Stimulated activated CD8-positive, alpha-beta memory T cell treated with anti-CD3 and anti-CD28 coated beads, Interleukin-2, amount 100 ng/mL, for 48 hours (primary cell): ENCODE measurements around the gene WARS2.

Experiments
- DNase-seq, 2 donors: peaks; one replicate each; pipeline ENCODE4 v3.0.0-alpha.2; 2020; ENCODE audit warnings: low read depth in 2 of 2

WARS2 gene

DNA sequence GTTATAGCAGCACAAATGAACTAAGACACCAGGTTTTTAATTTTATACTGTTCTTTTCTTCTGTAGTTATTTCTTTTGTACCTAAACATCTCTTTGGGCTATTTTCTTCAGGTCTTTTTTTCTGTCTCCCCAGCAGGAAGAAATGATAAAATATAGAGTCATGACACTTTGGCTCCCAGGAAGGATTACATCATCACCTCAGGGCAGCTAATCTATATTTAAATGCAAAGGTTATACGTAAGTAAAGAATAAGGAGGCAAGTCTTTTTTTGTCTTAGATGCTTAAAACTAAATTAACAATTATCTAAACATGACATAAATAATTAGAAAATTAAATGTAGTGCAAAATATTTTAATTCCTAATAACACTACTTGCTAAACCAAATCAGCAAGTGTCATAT, 57.0 kb downstream of the WARS2 start:
- no peak for DNase-seq

DNA sequence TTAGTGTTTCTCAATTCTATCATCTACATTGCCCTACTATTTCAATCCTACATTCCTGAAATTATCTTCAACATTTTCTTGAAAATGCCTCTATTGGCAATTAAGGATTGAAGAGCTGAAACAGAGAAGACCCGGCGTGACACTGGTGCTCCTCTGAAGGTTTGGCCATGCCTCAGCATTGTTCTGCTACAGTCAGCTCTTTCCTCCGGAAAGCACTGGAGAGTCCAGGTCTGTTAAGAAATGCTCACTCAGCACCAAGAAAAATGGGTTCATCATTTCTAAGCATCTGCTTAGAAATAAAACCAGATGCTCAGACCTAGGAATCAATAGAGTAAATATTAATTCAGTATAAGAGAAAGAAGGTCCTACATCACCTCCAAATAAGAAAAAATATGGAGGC, 58.8 kb downstream of the WARS2 start:
- no peak for DNase-seq

DNA sequence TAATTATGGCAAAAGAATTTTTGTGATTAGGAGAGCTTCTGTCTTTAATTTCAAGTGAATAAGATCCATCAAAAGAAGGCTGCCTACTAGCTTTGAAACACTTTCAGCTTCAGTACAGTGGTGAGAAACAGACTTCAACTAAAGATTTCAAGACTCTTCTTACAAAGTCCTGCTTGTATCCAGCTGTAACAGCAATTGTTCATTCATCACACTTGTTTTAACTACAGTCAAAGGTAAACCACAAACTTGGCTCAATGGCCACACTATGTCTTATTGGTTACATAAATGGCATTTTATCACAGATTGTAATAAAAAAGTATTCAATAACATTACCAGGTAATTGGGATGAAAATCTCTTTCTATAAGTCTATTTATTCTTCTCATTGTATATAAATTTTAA, 59.2 kb downstream of the WARS2 start:
- DNase-seq, result no peak

DNA sequence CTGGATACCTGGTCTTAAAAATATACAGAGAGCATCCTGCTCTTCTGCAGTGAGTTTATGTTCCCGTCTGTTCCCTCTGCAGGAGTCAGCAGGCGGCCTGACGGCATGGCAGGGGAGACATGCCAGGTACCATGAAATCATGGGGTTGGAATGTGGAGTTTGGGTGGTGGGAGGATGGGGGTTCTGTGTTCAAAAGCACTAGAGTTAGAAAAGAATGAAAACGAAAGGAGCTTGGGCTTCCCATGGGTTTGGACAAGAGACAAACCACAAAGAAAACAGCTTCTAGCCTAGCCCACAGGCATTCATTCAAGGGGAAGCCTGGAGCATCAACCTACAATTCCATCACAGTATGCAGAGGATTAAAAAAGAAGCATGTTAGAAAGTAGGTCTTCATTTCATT, 59.9 kb downstream of the WARS2 start:
- DNase-seq, result no peak

DNA sequence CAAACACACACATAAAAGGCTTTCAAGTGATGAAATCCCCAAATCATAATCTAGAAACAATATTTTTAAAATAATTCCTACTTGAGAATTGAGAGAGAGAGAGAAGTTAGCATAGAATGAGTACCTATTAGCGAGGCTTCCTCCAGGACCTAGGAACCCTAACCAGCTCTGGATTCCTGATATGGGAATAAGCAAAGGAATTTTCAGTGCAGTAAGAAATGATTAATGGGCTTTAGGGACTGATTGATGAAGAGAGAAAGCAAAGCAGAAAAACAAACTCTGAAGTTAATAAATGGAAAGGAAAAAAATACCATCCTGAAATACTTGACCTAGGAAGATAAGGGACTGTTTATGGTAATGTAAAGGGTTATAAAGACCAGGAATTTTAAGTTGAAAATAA, 60.6 kb downstream of the WARS2 start:
- no peak for DNase-seq

DNA sequence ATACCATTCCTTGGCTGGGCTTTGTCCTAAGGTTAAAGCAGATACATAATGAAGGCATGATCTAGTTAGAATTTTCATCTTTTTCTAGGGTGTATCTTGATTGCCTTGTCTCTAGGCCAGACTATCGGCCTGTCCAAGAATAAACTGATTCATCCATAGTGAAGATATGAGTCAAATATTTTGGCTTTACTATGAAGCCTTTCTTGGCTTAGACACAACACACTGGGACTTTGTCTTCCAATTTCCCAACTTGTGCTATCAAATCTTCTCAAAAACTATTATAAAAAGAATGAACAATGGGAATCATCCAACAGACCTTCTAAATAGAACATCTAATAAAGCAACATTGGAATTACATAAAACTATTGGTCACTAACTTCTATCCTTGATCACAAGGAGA, 64.8 kb downstream of the WARS2 start:
- no peak for DNase-seq

DNA sequence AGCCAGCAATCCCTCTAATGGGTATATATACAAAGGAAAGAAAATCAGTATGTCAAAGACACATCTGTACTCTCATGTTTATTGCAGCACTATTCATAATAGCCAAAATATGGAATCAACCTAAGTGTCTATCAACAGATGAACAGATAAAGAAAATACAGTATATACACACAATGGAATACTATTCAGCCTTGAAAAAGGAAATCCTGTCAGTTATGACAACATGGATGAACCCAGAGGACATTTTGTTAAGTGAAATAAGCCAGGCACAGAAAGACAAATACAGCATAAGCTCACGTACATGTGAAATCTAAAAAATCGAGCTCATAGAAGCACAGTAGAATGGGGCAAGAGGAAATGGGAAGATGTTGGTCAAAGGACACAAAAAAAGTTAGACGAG, 69.1 kb downstream of the WARS2 start:
- no peak for DNase-seq

DNA sequence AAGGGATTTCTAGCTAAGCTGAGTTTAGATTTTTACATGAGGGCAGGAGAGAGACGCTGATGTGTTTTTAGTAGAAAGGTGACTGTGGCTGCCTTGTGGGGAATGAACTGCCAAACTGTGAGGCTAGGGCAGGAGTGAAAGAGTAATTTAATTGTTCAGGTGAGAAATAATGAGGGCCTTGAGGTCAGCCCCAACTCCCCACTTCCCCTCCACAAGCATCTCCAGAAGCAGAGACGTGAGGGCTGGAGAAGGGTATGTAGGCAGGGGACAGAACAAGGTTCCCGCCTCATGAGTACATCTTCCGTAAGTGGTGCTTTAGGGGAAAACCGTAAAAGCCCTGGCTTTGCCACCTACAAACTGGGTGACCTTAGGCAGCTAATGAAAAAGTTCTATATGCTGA, 70.8 kb downstream of the WARS2 start:
- DNase-seq, result no peak

DNA sequence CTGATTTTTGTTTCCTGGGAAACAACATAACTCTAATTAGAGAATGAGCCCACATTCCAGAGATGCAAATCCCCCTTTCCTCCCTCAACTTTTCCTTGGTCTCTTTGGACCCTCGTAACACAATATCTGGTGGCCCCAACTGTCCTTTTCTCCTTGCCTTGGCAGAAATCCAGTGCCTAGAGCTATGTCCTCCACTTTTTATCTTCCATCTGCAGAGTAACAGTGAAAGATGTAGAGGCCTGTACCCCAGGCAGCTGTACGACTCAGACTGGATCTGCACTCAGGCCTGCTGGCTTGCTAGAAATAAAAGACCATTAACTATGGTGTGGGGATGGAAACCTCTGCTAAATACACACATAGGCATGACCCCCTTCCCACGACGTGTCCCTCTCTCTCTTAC, 72.0 kb downstream of the WARS2 start:
- DNase-seq, result no peak

DNA sequence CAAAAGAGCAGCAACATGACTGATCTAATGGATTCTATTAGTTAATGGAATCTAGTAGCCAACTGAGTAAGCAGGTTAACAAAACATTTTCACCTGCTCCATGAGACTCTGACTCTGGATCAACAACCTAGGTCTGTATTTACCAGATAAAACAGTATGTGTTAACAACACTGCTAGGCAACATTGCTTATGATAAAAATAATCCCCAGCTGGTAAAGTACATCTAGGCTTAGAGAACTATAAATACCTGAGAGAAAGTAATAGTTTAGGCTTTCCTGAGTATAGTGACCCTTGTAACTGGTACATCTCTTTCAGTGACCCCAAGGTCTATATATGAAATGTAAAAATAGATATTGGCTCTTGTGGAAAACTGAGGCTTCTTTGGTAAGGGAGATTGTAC, 78.8 kb downstream of the WARS2 start:
- DNase-seq, result no peak

DNA sequence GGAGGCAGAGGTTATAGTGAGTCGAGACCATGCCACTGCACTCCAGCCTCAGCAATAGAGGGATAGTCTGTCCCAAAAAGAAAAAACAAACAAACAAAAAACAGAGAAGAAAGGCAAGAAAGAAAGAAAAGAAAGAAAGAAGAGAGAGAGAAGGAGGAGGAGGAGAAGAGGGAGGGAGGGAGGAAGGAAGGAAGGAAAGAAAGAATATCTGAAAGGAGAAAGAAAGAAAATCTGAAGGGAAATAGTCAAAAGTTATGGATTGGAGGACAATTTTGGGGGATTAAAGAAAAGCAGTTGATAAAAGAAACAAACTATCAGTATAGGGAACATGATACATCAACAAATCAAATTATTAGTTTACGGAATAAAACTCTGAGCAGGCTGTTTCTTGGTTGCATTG, 84.9 kb downstream of the WARS2 start:
- DNase-seq, result no peak

DNA sequence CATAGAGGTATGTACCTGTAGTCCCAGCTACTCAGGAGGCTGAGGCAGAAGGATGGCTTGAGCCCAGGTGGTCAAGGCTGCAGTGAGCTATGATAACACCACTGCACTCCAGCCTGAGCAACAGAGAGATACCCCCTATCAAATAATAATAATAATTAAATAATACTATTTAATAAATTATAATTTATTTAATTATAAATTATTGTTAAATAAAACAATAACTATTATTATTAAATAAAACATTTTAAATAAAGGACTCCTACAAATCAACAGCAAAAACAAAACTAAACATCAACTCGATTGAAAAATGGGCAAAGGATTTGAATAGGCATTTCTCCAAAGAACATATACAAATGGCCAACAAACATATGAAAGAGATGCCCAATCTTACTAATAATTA, 86.5 kb downstream of the WARS2 start:
- DNase-seq, result no peak

DNA sequence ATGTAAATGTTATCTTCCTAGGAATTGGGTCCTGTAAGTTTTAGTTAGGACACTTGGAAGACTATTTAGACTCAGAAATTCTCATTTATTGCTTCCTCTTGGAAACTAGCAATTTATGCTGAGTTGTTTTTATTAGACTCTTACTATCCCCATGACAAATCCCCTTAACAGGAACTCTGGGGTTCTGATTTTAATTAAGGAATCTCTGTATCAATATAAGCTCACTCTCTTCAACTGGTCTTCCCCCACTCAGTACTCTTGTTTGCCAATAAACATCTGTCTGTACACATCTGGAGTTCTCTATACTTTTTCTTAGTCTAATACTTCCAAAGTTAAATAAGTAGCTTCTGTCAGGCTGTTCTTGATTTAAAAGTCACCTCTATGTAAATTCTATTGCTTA, 88.2 kb downstream of the WARS2 start:
- no peak for DNase-seq

DNA sequence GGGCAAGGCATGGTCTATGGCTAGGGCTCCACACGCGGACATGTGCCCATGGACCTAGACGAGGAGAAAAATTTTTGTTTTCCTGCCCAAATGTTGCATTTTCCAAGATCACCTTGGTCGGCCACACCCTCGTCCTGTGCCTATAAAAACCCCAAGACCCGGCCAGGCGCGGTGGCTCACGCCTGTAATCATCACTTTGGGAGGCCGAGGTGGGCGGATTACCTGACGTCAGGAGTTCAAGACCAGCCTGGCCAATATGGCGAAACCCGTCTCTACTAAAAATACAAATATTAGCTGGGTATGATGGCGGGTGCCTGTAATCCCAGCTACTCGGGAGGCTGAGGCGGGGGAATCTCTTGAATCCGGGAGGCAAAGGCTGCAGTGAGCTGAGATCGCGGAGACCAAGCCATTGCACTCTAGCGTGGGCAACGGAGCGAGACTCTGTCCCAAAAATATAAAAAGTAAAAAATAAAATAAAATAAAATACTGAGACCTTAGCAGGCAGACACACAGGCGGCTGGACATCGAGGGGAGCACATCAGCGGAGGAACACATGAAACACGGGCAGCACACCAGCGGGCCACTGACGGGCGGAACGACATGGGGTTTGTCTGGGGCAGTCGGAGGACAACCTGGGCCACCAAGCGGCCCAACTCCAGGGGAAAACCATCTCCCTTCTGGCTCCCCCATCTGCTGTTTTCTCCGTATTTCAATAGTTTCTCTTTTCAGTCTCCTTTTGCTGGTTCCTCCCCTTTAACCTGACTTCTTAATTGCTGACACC, 91.6 kb downstream of the WARS2 start:
- DNase-seq, result no peak

DNA sequence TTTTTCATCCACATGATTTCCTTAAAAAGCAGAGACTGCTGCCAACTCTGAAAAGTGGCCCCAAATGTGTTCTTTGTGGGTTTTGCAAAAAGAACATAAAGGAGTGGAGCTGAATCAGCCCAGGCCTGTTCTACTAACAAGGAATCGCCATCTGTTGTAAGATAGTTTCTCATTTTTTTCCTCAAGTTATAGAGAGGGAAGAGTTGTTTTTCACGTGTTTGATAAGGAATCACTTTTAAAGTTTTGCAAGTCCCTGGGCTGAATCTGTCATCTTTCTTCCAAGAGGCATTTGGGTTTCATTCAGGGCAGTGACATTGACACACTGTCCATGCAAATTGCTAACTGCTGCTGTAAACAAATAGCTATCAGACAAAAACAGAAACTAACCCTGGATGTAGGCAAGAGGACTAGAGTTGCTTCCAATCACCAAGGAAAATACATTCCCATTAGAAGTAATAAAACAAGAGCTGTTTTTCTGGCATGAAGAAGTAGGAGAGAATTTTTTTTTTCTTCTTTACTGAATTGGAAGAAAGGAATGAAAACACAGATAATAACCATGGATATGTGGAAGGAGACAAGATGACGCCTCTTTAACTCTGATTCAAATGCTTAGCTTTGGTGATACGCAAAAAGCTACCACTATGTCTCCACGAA, 93.5 kb downstream of the WARS2 start:
- DNase-seq, result no peak

DNA sequence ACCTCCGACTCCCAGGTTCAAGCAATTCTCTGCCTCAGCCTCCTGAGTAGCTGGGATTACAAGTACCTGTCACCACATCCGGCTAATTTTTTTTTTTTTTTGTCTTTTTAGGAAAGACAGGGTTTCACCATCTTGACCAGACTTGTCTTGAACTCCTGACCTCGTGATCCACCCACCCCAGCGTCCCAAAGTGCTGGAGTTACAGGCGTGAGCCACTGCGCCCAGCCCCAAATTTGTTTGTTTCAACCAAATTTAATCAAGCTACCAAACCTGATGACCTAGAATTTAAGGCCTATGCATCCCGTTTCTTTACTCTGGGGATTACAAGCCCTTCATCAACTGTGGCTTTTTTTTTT, 94.0 kb downstream of the WARS2 start:
- no peak for DNase-seq

DNA sequence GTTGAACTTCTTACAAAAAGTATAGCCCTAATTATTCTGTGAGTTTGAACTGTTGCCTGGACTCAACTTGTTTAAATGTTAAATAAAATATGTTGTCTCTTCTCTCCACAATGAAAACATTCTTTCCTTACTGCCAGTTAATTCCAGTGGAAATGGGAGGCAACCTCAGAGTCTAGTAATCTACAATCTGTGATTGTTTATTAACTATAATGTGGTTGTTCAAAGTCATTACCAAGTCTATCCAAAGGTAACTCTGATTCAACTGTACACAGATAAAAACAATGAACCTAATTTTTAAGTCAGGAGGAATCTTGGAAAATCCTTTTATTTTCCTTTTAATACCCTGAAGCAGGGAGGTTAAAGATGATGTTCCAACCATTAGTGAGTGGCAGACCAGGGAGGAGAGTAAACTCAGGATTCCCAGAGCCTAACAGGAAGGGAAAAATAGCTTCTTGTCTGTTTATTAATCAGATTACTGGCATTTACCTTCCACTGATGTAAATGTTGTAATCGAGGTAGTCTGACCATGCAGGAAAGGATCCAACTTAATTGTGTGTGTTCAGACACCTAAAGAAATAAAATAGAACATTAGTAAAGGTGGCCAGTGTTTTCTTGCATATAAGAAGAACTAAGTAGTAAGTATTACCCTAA, 95.2 kb downstream of the WARS2 start:
- no peak for DNase-seq

DNA sequence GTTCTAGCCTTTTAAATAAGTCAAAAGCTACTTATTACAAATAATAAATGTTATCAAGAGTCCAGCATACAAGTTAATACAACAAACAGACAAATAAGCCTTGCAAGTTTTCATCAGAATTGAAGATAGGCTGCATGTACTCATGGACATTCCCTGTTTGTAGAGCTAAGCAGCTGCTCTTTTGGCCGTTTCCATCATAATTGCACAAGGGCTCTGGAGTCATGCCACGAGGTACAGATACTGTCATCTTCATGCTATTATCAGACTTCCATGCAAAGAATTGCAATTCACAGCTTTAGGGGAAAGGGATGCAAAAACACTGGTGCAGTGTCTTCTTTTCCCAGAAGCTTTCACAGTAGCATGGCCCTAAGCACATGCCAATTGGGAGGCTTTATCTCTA, 99.5 kb downstream of the WARS2 start:
- no peak for DNase-seq

DNA sequence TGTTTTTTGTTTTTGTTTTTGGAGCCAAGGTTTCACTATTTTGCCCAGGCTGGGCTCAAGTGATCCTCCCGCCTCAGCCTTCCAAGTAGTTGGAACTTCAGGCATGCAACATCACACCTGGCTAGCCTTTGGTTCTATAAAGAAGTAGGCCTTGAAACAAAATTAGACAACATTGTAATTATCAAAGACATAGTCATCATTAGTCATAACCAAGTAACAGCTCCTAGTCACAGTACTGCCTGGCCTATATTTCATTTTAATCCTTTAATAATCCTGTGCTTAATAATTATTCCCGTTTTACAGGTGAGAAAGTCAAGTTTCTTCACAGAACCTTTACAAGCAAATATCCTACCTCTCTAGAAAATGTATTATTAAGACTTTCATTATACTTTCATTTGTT, 100.0 kb downstream of the WARS2 start:
- no peak for DNase-seq

DNA sequence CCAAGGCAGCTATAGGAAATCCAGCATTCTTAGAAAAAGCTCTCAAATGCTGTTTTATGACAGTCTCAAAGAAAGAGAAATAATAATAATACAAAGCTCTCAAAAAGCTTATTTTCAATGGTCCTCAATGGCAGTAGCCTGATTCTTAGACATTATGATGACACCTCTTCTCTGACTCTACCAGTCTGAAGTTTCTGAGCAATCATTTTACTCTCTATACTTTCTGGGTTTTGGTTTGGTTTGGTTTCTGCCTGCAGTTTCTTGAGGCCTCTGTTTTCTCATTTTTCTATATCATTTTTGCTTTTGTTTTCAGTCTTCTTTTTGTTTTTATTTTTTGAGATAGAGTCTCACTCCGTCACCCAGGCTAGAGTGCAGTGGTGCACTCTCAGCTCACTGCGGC, 102.1 kb downstream of the WARS2 start:
- no peak for DNase-seq

DNA sequence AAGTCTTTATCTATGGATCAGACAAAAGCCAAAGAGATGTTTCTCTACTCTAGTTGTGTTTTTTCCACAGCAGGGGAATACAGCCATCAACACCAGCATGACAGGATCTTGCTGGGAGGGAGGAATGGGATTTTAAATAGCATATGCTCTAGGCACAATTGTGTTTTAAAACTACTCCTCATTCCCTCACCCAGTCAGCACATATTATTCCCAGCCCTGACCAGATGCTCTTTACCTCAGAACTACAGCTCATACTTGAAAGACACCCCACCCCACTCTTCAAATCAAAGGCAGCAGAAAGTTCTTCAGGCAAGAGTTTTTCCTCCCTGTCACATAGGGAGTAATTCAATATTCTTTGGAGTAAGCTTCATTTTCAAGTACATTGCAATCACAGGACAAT, 106.1 kb downstream of the WARS2 start:
- no peak for DNase-seq

DNA sequence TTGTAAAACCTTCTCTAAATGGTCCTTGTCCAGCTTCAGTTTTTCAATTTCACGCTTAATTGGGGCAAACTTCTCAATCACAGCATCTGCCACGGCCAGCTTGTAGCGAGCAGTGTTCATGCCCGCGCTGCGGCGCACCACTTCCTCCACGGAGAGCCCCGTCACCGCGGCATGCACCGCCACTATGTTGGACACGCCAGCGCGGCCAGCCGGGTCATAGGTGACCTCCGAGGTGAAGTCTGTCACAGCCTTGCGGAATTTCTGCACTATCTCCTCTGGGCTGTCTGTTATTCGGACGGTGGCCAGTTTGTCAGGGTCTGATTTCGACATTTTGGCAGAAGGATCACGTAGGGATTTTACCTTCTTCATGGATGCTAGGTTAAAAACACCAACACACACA, 107.5 kb downstream of the WARS2 start:
- no peak for DNase-seq

DNA sequence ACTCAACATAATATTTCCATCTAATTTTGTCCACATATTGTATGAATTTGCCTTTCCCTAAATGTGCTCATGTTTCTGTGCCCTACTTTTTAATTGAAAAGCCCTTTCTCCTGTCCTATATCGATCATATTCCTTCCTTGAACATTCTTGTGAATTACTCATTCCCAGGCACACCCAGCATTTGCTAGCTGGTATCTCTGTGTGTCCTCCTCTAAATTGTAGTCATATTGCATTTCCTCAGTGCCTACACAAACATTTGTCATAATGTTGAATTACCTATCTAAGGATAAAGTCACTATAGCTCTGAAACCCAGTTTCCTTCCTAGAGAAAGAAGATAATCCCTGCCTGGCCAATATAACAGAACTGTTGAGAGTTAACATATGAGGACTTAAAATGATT, 112.7 kb downstream of the WARS2 start:
- DNase-seq, result no peak
